Hematopoietic multipotent progenitor cell treated with erythropoietin and hydrocortisone succinate and interleukin-3 and kit ligand, for 8 days (in vitro differentiated cells): ENCODE data around the gene HS3ST3A1.
"Not testable (repeated sequence)": the region's sequence is repeated elsewhere in the genome, so short reads cannot be mapped to it uniquely, and the experiment has no call there.

Source experiments
- DNase-seq: peaks from one replicate; pipeline ENCODE4 v3.0.0-alpha.2; 2015

Gene HS3ST3A1

GRCh38 chr17:13569398-13570123 lies 32.2 kb downstream of the HS3ST3A1 start:
- DNase-seq: no peak

- DNase-seq: no peak
These were observed 32.9 kb downstream of the HS3ST3A1 start for GRCh38 chr17:13568582-13569397.

DNA sequence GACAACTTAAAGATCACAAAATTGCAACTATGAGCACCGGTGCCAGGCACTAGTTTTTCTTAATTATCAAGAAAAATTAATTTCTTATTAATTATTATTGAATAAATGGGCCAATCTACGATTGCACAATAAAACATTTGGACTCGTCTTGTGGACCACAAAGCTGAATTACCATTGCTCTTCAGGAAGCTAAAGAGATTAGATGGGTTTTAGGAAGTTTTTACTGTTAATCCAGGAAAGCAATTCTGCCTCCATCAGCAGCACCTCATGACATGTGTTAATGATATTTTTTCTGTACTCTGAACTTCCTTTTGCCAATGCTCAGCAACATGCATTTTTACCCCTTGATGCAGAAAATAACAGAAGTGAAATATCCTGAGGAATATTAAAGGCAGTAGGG lies 37.9 kb downstream of the HS3ST3A1 start:
- DNase-seq: no peak

DNA sequence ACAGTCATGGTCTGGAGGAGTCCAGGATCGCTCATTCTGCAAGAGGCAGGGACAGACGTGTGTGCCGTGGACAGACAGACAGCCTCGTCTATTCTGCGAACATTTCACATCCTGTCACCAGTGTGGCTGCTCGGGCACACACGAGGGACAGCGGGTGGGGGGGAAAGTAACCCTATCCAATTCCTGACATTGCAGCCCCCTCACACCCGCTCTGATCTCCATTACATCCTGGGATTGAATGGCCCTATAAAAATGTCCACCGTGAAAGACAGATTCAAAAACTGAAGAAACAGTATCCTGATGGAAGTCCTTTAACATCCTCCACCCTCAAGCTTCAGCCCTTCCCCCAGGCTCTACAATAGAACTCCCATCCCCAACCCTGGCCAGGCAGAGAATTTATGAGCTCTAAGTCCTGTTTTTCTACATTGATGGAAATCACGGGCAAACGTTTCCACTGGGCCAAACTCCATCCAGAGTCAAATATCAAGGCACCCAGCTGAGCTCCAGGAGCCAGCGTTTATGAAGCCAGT lies 39.4 kb downstream of the HS3ST3A1 start:
- no peak for DNase-seq

DNA sequence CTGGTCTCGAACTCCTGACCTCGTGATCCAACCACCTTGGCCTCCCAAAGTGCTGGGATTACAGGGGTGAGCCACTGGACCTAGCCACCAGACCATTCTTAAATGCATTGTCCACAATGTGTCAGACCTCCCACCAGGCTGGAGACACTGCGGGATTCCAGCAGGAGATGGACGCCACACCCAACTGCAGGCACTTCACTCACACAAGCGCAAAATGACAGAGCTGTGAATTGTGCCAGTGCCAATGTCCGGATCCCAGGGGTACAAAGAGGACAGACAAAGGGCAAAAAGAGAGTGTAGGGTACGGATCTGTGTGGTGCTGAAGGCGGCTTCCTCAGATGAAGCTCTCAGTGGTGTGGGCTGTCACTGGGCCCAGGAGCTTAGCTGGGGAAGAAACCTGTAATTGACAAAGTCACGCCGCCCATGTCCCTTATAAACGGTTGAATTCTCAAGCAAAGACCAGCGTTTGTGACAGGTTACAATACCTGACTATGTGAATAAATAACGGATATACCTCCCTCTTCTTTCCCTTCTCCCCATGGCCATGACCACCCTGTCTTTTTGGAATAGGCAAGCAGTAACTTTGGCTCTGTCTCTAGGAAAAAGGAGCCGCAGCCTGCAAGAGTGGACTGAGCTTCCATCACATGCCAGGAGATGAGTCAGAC lies 40.0 kb downstream of the HS3ST3A1 start:
- no peak for DNase-seq

GRCh38 chr17:13560935-13561334 lies 40.8 kb downstream of the HS3ST3A1 start:
- DNase-seq: no peak

GRCh38 chr17:13558588-13558987 lies 43.1 kb downstream of the HS3ST3A1 start:
- no peak for DNase-seq

DNA sequence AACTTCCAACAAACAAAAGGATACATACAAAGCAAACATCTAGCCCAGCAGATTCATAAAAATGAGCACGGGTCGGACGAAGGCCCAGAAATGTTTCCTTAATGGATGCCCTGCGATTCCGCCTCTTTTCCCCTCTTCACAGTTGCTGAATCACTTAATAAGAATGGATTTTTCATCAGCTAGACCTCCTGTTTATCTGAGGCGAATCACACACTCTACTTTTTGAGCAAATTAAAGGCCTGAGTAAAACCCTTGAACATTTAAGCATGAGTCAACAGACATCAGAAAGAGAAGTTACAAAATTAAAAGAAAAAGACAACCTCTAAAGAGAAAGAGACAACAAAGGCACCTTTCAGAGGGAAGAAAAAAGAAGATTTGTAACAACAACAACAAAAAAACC lies 44.7 kb downstream of the HS3ST3A1 start:
- DNase-seq: no peak

- DNase-seq: no peak
These were observed 47.5 kb downstream of the HS3ST3A1 start for GRCh38 chr17:13554231-13554630.

- no peak for DNase-seq
These were observed 51.4 kb downstream of the HS3ST3A1 start for GRCh38 chr17:13550291-13550690.

- DNase-seq: not testable (repeated sequence)
These were observed 53.2 kb downstream of the HS3ST3A1 start for GRCh38 chr17:13548576-13548975.

DNA sequence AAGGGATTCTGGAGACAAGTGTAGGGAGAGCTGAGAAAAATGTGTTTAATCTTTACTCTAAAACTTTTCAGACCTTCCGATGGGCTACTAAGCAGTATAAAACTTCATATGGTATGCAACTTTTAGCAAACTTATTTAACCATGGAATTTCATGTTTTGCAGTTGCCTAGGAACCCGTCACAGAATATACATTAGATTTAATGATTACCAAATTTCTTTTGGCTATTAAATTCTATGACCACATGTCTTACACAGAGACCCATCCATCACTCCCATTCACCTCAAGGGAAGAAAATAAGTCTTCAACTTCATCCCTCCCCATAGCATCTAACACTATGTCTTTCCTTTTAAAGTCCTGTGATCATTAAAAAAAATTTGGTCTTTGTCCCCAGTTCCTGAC lies 54.9 kb downstream of the HS3ST3A1 start:
- DNase-seq: no peak

GRCh38 chr17:13545941-13546340 lies 55.8 kb downstream of the HS3ST3A1 start:
- no peak for DNase-seq

DNA sequence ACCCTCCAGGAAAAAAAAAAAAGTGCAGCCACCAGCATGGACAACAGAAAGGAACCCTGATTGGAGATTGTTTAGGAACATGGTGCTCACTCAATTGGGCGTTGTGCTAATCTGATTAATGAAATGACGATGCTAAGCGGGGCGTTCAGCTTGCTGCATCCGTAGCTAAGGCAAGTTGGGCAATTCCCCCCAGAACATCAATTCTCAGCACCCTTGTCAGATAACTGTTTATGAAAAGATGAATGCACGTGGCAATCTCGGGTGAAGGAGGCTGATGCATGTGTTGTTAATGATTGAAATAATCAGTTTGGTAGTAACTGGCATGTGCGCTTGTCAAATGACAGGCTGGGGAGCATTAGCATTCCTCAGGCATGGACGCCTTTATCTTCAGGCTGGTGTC lies 57.0 kb downstream of the HS3ST3A1 start:
- DNase-seq: no peak

- no peak for DNase-seq
These were observed 57.4 kb downstream of the HS3ST3A1 start for GRCh38 chr17:13544292-13544691.

DNA sequence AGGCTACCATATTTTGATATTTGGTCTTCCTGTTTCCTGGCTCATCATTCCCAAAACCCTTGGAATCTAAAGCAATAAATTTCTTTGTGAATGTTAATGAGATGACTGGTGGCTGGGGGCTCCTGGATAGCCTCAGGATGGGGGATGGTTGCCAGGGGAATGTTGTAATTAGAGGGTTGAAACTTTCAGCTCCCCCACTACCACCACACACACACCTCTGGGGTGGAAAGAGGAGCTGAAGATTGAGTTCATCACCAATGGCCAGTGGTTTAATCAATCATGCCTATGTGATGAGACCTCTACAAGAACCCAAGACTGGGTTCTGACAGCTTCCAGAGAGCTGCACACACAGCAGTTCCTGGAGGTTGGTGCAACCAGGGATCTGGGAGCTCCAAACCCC lies 59.1 kb downstream of the HS3ST3A1 start:
- DNase-seq: no peak

- DNase-seq: no peak
These were observed 60.7 kb downstream of the HS3ST3A1 start for GRCh38 chr17:13541032-13541480.

DNA sequence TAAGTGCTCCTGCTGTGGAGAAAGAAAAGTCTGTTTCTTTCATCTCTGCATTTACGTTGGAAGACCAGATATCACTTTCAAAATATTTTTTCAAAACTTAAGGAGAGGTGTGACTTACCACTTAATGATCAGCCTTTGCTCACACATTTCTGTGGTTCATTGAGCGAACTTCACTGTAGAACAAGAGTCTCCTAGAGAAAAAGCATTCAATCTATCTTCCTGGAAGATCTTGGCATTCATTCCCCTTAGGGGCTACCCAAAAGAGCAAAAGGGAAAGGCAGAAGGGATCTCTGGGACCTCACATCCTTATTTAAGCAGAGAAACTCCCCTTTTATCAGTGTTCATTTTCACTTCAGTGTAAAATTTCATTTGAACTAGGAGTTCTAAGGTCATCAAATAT lies 61.2 kb downstream of the HS3ST3A1 start:
- no peak for DNase-seq

DNA sequence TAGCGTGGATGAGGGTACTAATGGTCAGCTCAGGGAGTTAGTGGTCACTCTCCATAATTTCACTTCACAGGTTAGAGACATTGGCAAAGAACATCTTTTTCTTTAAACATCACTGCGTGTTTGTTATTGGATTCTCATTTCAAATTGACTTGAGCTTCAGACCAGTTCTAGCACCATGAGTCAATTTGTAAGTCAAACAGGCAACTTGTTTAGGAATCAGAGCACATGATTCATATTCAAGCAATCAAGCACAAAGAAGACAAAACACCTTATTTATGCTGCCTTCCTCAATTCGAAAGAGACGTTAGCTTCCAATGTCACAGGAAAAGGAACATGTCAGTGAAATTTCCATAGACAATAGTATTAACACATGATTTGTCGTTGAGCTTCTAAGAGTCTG lies 62.3 kb downstream of the HS3ST3A1 start:
- DNase-seq: no peak

DNA sequence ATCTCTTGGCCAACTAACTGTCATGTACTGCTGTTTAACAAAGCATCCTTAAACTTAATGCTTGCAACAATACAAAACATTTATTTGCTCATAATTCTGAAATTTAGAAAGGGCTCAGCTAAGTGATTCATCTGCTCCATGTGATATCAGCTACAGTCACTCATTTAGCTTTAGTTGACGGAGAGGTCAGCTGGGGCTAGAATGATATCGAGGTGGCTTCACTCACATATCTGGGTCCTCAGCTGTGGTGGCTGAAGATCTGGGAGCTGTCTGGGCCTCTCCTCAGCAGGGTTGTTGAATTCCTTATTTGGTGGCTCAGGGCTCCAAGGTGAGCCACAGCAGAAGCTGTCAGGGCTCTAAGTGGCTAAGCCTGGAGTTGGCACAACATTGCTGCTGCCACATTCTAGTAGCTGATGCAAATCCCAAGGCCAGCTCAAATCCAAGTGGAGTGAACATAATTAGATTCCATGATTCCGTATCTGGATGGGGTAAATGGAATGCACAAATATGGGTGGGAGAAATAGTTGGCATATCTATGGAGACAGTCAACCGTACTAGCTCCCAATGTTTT lies 62.8 kb downstream of the HS3ST3A1 start:
- no peak for DNase-seq

GRCh38 chr17:13537871-13538643 lies 63.7 kb downstream of the HS3ST3A1 start:
- DNase-seq: peak; percentile 7

DNA sequence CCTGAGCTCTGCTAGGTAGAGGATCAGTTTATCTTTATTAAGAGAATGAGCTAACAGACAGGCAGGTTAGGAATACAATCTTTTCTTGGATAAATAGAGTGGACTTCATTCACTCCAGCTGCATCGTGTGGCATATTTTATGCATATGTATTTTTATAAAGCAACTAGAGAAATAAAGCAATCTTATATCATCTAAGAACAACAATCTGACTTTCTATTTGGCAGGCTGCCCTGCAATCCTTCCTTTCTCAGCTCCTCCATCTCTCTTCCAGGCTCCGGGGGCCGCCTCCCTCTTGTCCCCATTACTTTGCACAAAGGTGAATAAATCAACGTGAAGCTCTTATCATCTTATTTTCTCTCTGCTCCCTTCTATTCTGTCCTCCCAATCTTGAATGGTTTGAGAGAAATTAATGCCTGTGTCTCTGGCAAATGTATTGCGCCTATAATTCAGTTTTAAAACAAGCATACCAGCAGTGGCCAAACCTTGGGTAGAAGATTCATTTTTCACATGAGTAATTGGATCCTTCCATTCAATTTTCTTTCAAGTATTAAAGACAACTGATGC lies 64.5 kb downstream of the HS3ST3A1 start:
- no peak for DNase-seq
